Muscle of arm (tissue), 12 donors: ENCODE results near the gene TIPRL. TPM values are rescaled to one million over a fixed set of nuclear protein-coding genes. Genes with fewer than 3 reads are reported as not detected.
"Not testable (repeated sequence)": the region's sequence is repeated elsewhere in the genome, so short reads cannot be mapped to it uniquely, and the experiment has no call there.

ENCODE experiments used
- DNase-seq: peaks from one replicate; pipeline ENCODE4 v3.0.0-alpha.2; 2013
- polyA plus RNA-seq, 12 donors: library from polyadenylated mRNA; unstranded; fragments of 120-200 nt; gene quantifications; one replicate each; pipeline ENCODE4 v1.2.1, GENCODE V29; 2013; ENCODE audit not compliant: insufficient read length in 12 of 12

TIPRL gene
- polyA plus RNA-seq, 12 donors: 30.8 to 46.5 (median 38.7) TPM; not detected in 1

DNA sequence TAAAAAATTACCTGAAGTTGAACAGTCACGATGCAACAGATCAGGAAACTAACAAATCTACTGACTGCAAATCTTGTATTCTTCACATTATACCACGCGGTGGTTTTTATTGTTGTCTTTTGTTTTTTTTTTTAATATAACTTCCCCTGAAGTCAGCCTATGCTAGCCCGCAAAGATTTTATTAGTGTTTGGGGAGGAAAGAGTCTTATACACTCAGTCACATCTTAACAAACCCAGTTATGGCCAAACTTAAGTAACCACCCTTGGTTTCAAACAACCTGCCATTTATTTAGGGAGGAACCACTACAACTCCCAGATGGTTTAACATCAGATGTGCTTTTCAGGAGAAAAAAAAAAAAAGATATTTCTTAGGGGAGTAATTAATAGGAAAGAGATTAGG is 26.8 kb upstream of the TIPRL start:
- DNase-seq: no peak

DNA sequence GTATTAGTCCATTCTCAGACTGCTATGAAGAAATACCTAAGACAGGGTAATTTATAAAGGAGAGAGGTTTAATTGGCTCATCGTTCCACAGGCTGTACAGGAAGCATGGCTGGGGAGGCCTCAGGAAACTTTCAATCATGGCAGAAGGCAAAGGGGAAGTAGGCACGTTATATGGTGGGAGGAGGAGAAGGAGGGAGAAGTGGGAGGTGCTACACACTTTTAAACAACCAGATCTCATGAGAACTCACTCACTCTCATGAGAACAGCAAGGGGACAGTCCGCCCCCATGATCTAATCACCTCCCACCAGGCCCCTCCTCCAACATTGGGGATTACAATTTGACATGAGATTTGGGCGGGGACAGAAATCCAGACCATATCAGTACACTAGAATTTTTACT is 24.1 kb upstream of the TIPRL start:
- not testable (repeated sequence) for DNase-seq

DNA sequence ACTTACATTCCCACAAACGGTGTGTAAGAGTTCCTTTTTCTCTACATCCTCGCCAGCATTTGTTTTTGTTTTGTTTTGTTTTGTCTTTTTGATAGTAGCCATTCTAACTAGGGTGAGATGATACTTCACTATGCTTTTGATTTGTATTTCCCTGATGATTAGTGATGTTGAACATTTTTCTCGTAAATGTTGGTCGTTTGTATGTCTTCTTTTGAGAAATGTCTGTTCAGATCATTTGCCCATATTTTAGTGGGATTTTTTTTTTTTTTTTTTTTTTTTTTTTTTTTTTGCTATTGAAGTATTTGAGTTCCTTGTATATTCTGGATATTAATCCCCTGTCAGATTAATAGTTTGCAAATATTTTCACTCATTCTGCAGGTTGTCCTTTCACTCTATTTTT is 22.9 kb upstream of the TIPRL start:
- DNase-seq: no peak

- no peak for DNase-seq
These were observed 21.1 kb upstream of the TIPRL start for GRCh38 chr1:168157638-168158037.

DNA sequence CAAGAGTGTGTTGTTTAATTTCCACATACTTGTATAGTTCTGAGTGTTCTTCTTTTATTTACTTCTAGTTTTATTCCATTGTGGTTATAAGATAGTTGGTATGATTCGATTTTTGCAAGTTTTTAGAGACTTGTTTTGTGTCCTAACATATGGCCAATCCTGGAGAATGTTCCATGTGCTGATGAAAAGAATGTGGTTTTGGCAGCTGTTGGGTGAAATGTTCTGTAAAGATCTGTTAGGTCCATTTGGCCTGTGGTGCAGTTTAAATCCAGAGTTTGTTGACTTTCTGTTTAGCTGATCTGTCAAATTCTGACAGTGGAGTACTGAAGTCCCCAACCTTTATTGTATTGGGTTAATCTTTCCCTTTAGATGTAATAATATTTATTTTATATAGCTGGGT is 19.5 kb upstream of the TIPRL start:
- DNase-seq: no peak

GRCh38 chr1:168159979-168160378 is 18.8 kb upstream of the TIPRL start:
- no peak for DNase-seq

GRCh38 chr1:168161459-168161858 is 17.3 kb upstream of the TIPRL start:
- DNase-seq: no peak

DNA sequence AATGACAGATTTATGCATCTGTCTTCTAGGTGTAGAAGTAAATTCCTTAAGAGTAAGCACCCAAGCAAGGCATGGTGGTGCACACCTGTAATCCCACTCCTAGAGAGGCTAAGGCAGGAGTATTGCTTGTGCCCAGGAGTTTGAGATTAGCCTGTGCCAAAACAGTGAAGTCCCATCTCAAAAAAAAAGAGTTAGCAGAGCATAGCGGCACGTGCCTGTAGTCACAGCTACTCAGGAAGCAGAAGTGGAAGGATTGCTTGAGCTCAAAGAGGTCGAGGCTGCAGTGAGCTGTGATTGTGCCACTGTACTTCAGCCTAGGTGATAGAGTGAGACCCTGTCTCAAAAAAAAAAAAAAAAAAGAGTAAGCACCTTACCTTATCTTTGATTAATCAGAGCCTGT is 15.1 kb upstream of the TIPRL start:
- no peak for DNase-seq

GRCh38 chr1:168164771-168165170 is 14.0 kb upstream of the TIPRL start:
- DNase-seq: no peak

DNA sequence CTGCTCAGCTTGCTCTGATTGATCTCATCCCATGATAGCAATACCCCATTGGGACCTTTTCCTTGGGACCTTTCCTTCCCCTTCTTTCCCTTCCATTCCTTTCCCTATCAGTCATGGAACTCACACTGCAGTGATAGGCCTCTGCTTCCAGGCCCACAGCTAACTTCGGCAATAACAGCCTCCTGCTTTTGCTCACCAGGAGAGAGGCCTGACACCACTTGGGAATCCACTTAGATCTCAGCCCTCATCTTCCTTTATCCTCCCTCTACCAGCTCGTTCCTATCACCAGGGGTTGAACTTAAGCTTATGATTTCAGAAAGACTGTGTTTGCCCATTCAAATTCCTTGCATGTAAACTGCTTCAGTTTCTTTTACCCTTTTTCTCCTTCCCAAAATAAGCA is 11.0 kb upstream of the TIPRL start:
- no peak for DNase-seq

- DNase-seq: no peak
These were observed 7.9 kb upstream of the TIPRL start for GRCh38 chr1:168170564-168171508.

- no peak for DNase-seq
These were observed 6.4 kb upstream of the TIPRL start for GRCh38 chr1:168172250-168172915.

DNA sequence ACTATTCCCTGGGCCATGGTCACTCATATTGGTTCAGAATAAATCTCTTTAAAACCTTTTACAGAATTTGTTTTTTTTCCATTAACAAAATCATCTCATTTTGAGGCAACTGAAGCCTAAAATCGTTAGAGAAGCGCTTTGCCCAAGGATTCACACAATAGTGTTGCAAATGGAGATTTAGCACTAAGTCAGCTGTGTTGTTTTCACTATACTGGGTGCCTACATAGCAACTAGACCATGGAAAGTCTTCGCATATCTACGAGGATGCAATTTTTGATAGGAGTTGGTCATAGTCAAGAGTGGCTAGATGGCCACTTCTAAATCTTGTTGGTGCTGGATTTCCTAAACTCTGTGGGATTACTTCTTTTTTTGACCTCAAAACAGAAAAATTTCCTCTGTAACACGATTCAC is 530 bp upstream of the TIPRL start:
- DNase-seq: no peak

DNA sequence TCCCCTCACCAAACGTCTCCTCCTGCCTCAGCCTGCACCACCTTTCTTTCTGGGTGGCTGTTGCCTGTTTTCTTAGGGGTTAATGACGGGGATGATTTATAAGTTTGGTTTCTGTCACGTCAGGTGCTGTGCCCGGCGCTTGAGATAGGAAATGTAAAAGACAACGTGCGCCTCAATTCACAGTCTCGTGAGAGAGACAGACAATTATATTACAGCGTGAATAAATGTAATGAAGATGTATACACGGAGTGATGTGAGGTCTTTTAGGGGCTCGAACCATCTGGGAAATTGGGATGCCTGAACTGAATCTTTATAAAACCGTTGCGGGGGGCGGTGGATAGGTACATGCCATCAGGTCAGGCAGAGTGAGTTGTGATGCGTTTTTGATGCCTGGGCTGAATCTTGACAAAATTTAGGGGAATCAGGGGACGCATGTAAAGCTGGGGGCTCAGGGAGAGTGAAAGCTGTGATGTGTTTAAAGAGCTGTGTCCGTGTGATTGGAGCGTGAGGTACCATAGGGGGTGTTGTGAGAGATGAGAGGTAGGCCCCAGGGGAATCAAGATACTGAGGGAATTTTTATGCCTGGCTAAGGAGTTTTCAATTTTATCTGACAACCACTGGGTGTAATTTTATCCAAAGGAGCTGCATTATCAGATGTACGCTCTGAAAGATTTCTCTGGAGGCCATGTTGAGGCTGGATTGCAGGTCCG is 831 bp downstream of the TIPRL start:
- peak; percentile 17 for DNase-seq

DNA sequence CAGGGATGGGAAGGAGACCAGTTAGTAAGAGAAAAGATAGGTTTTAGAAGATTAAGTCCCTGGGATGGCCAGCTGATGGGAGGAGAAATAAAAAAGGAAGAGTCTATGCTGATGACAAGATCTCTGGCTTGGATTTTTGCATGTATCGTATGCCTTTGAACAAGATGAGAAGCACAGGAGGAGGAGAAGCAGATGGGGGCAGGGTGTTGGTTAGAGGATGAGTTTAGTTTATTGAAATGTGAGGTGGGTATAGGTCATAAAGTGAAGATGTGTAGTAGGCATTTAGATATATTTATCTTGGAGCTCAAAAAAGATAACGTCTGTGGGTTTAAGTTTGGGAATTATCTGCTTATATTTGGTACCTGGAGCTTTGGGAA is 1.4 kb downstream of the TIPRL start:
- DNase-seq: no peak

DNA sequence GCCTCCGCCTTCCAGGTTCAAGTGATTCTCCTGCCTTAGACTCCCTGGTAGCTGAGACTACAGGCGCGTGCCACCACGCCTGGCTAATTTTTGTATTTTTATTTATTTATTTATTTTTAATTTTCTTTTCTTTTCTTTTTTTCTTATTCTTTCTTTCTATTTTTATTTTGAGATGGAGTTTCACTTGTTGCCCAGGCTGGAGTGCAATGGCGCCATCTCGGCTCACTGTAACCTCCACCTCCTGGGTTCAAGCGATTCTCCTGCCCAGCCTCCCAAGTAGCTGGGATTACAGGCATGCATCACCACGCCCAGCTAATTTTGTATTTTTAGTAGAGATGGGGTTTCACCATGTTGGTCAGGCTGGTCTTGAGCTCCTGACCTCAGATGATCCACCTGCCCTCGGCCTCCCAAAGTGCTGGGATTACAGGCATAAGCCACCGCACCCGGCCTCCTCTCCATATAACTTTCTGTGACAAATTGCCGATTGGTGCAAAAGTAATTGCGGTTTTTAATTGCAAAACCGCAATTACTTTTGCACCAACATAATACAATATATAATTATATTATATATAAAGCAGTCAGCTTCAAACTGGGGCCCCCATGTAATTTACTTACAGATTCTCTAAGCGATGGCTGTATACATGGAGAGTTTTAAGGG is 2.4 kb downstream of the TIPRL start:
- DNase-seq: not testable (repeated sequence)

DNA sequence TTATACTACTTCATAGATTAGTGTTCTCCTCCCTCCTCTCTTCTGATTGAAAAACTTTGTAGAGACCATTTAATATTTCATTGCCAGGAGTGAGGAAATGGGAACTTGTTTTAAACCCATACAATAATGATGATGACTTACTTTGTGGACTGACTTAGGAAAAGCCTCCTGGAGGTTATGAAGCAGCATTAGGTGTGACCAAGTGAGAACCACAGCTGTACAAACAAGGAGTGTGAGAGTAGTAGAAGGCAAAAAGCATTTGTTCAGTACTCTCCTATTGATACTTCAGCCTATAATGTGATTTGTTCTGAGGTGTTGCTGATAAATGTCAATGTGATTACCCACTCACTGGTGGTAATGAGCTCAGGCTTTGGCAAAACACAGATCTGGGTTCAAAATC is 8.4 kb downstream of the TIPRL start:
- DNase-seq: no peak

DNA sequence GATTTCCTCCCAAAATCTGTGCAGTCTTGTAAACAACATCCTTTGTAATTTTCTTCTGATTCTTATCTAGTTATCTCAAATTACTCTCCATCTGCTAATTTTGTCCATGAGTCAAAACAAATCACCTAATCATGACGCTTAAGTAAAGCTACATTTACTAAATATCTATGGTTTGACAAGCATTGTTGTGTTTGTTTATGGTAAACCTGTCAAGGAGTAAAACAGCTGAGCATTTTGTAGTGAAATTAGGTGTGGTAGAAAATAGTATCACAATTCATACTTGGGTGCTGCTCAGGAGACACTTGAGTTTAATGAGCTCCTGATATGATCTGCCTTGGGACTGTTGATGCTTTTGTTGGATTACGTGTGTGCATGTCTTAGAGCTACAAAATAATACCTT is 11.6 kb downstream of the TIPRL start:
- no peak for DNase-seq

DNA sequence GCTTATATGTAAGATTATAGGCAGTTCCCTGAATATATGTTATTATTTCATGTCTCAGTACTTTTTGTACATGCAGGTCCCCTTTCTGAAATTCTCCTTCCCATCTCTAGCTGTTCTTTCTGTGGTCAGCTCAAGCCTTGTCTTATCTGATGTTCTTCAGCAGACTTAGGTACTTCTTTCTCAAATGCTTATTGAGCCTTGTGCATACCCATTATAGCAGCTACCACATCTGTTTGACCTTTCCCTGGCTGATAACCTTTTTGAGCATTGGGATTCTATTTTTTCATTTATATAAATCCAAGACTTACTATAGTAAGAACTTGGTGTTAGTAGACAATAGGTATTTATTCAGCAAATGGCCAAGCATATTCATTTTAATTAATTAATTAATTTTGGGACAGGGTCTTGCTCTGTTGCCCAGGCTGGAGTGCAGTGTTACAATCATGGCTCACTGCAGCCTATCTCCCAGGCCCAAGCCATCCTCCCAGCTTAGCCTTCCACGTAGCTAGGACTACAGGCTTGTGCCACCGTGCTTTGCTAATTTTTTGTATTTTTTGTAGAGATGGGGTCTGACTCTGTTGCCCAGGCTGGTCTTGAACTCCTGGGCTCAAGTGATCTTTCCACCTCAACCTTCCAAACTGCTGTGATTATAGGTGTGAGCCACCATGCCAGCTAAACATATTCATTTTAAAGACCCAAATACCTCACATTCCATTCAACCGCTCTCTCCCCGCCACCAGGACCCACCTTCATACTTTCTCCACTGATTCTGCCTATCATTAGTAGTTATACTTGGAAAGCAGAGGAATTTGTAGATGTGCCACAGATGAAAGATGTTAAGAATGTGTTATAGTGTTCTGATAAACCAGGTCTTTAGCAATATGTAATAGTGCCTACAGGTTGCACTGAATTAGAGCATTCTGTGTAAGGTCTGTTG is 16.7 kb downstream of the TIPRL start:
- no peak for DNase-seq

- DNase-seq: no peak
These were observed 20.3 kb downstream of the TIPRL start for GRCh38 chr1:168199056-168199455.
